H1 (cell line): Measurements from ENCODE around the gene TRMT10C. TPM values are rescaled to one million over a fixed set of nuclear protein-coding genes. Genes with fewer than 3 reads are reported as not detected.

ENCODE experiments used
- CTCF ChIA-PET: fragments of 300-600 bp; sonication (Branson Sonifier 250); formaldehyde crosslinking; loops from one replicate; lab custom pipeline; 2021; ENCODE audit not compliant: partially characterized antibody; lab: Charles Lee
- POLR2A ChIA-PET: fragments of 300-600 bp; sonication (Branson Sonifier 250); formaldehyde crosslinking; loops from one replicate; lab custom pipeline; 2021; ENCODE audit warnings: inconsistent platforms; ENCODE audit not compliant: partially characterized antibody; lab: Charles Lee
- DNase-seq, 2 experiments: peaks; one replicate each; pipeline versions ENCODE4 v3.0.0 to v3.0.0-alpha.2; 2010 to 2022; ENCODE audit warnings: low spot score in 2 of 2, low read depth in 1 of 2, mixed read lengths in 1 of 2
- FAIRE-seq: peaks from 2 replicates; lab custom pipeline; 2011; peaks lifted over from hg19 to GRCh38; lab: Jason Lieb, UNC
- H2AFZ ChIP-seq: 2 replicates; pipeline ENCODE4 v1.8.1; 2012; ENCODE audit warnings: low read length, inconsistent platforms
- H2AK5ac ChIP-seq: 2 replicates; pipeline ENCODE4 v1.6.1; 2013; ENCODE audit warnings: low read depth, low read length
- H2BK120ac ChIP-seq: replicated peaks from 2 replicates; pipeline ENCODE3; 2013; ENCODE audit warnings: low read depth, low read length, inconsistent platforms
- H2BK12ac ChIP-seq: 2 replicates; pipeline ENCODE4 v1.6.1; 2013; ENCODE audit warnings: low read depth, low read length
- H2BK15ac ChIP-seq: 2 replicates; pipeline ENCODE4 v1.6.1; 2013; ENCODE audit warnings: low read length
- H2BK20ac ChIP-seq: 2 replicates; pipeline ENCODE4 v1.6.1; 2013; ENCODE audit warnings: low read length
- H2BK5ac ChIP-seq: 2 replicates; pipeline ENCODE4 v1.6.1; 2013; ENCODE audit warnings: low read depth, low read length
- H3K14ac ChIP-seq: 2 replicates; pipeline ENCODE4 v1.6.1; 2013; ENCODE audit warnings: inconsistent platforms; ENCODE audit not compliant: insufficient read length
- H3K18ac ChIP-seq: 2 replicates; pipeline ENCODE4 v1.6.1; 2013; ENCODE audit warnings: low read length; ENCODE audit errors: extremely low read depth
- H3K23ac ChIP-seq: 2 replicates; pipeline ENCODE4 v1.6.1; 2013; ENCODE audit warnings: inconsistent platforms; ENCODE audit not compliant: insufficient read length
- H3K23me2 ChIP-seq: 2 replicates; pipeline ENCODE4 v1.6.1; 2013; ENCODE audit warnings: low read depth, low read length
- H3K27ac ChIP-seq: 2 replicates; pipeline ENCODE4 v1.6.1; 2011; ENCODE audit warnings: low read depth, low read length, inconsistent platforms
- H3K27me3 ChIP-seq, 4 experiments: replicated peaks in 1 of 4; 1 replicate in 1 of 4; 2 replicates in 3 of 4; pipeline versions ENCODE4 v1.6.1 to v1.8.1; 2011 to 2013; ENCODE audit warnings: low read length in 3 of 4, mild to moderate bottlenecking in 3 of 4, inconsistent platforms in 2 of 4, mixed read lengths in 2 of 4, moderate library complexity in 1 of 4; ENCODE audit not compliant: control insufficient read depth in 3 of 4, insufficient read depth in 3 of 4; ENCODE audit errors: extremely low read depth in 1 of 4
- H3K36me3 ChIP-seq, 4 experiments: 2 replicates each; pipeline versions ENCODE4 v1.6.1 to v1.8.1; 2011 to 2013; ENCODE audit warnings: mild to moderate bottlenecking in 4 of 4, low read length in 3 of 4, moderate library complexity in 2 of 4, control low read depth in 1 of 4, inconsistent platforms in 1 of 4; ENCODE audit not compliant: insufficient read depth in 4 of 4, control insufficient read depth in 2 of 4
- H3K4ac ChIP-seq: replicated peaks from 2 replicates; pipeline ENCODE3; 2013; ENCODE audit warnings: low read length, low read depth, mixed read lengths, inconsistent platforms; ENCODE audit not compliant: insufficient read length
- H3K4me1 ChIP-seq, 4 experiments: replicated peaks in 1 of 4; 1 replicate in 1 of 4; 2 replicates in 3 of 4; pipeline versions ENCODE4 v1.6.1 to v1.8.1; 2011 to 2013; ENCODE audit warnings: low read length in 3 of 4, inconsistent platforms in 2 of 4, mixed read lengths in 1 of 4; ENCODE audit not compliant: insufficient read depth in 4 of 4, control insufficient read depth in 3 of 4
- H3K4me2 ChIP-seq, 2 experiments: 2 replicates each; pipeline versions ENCODE4 v1.6.1 to v1.8.1; 2011 to 2013; ENCODE audit warnings: low read depth in 2 of 2, low read length in 2 of 2, control low read depth in 1 of 2, inconsistent platforms in 1 of 2, mild to moderate bottlenecking in 1 of 2; ENCODE audit not compliant: insufficient read depth in 1 of 2
- H3K4me3 ChIP-seq, 4 experiments: fragments of 200-600, 300-600 bp in 1 of 4; sonication (generic), shearing (Covaris generic), sonication (Bioruptor Twin) in 1 of 4; 2 replicates each; pipeline versions ENCODE4 v1.5.1 to v1.8.1; 2011 to 2016; ENCODE audit warnings: low read length in 4 of 4, low read depth in 3 of 4, control low read depth in 2 of 4, inconsistent platforms in 2 of 4, mild to moderate bottlenecking in 2 of 4, mixed read lengths in 1 of 4, moderate library complexity in 1 of 4; ENCODE audit not compliant: insufficient read depth in 2 of 4; ENCODE audit errors: extremely low read depth in 1 of 4
- H3K56ac ChIP-seq: replicated peaks from 2 replicates; pipeline ENCODE3; 2013; ENCODE audit warnings: low read depth, mild to moderate bottlenecking, mixed read lengths, low read length, inconsistent platforms; ENCODE audit not compliant: insufficient read length
- H3K79me1 ChIP-seq: 2 replicates; pipeline ENCODE4 v1.6.1; 2013; ENCODE audit warnings: low read depth, low read length, control low read depth
- H3K79me2 ChIP-seq, 2 experiments: 2 replicates each; pipeline versions ENCODE4 v1.6.1 to v1.8.1; 2012 to 2013; ENCODE audit warnings: low read length in 2 of 2, mild to moderate bottlenecking in 2 of 2, inconsistent platforms in 1 of 2; ENCODE audit not compliant: insufficient read depth in 2 of 2, control insufficient read depth in 1 of 2
- H3K9ac ChIP-seq, 4 experiments: replicated peaks in 1 of 4; 1 replicate in 1 of 4; 2 replicates in 3 of 4; pipeline versions ENCODE4 v1.6.1 to v1.8.1; 2011 to 2013; ENCODE audit warnings: low read depth in 3 of 4, low read length in 3 of 4, control low read depth in 2 of 4, mild to moderate bottlenecking in 2 of 4, moderate library complexity in 2 of 4, inconsistent platforms in 1 of 4; ENCODE audit errors: extremely low read depth in 1 of 4
- H3K9me3 ChIP-seq, 2 experiments: 2 replicates each; pipeline versions ENCODE4 v1.6.1 to v1.8.1; 2012 to 2013; ENCODE audit warnings: mild to moderate bottlenecking in 2 of 2, moderate library complexity in 2 of 2, control low read depth in 1 of 2, inconsistent platforms in 1 of 2, low read depth in 1 of 2, low read length in 1 of 2, mixed read lengths in 1 of 2; ENCODE audit not compliant: insufficient read depth in 2 of 2
- H4K20me1 ChIP-seq, 2 experiments: replicated peaks in 1 of 2; 2 replicates each; pipeline versions ENCODE3 to v1.8.1; 2011 to 2013; ENCODE audit warnings: inconsistent platforms in 2 of 2, low read length in 2 of 2, mild to moderate bottlenecking in 1 of 2; ENCODE audit not compliant: insufficient read depth in 2 of 2, control insufficient read depth in 1 of 2
- H4K5ac ChIP-seq: 2 replicates; pipeline ENCODE4 v1.6.1; 2013; ENCODE audit warnings: low read length, low read depth, mixed read lengths, inconsistent platforms; ENCODE audit not compliant: insufficient read length
- H4K8ac ChIP-seq: 2 replicates; pipeline ENCODE4 v1.8.0; 2013; ENCODE audit warnings: mild to moderate bottlenecking, moderate library complexity, low read length, inconsistent platforms; ENCODE audit not compliant: insufficient read depth; ENCODE audit errors: extremely low read depth
- H4K91ac ChIP-seq: replicated peaks from 2 replicates; pipeline ENCODE3; 2013; ENCODE audit warnings: low read length, mixed read lengths, inconsistent platforms; ENCODE audit not compliant: insufficient read length
- ASH2L ChIP-seq: fragments of 200-600, 300-600 bp; sonication (generic); IDR thresholded peaks from one replicate; pipeline ENCODE4 v1.7.1; 2017; ENCODE audit warnings: low read length
- BRCA1 ChIP-seq: IDR thresholded peaks from 2 replicates; pipeline ENCODE4 v1.6.1; 2012; ENCODE audit warnings: low read depth, low read length, improper control_type of control experiment
- CEBPB ChIP-seq: IDR thresholded peaks from 2 replicates; pipeline ENCODE4 v1.6.1; 2012; ENCODE audit warnings: low read depth, low read length
- CHD2 ChIP-seq: IDR thresholded peaks from 2 replicates; pipeline ENCODE4 v1.6.1; 2012; ENCODE audit warnings: low read length, improper control_type of control experiment
- CREB1 ChIP-seq: IDR thresholded peaks from 2 replicates; pipeline ENCODE4 v1.6.1; 2012; ENCODE audit warnings: inconsistent platforms
- GABPA ChIP-seq: IDR thresholded peaks from 2 replicates; pipeline ENCODE4 v1.6.1; 2011; ENCODE audit warnings: mild to moderate bottlenecking, low read length, moderate library complexity, borderline replicate concordance; ENCODE audit not compliant: insufficient read depth
- KDM4A ChIP-seq: IDR thresholded peaks from one replicate; pipeline ENCODE4 v1.7.1; 2012; ENCODE audit warnings: low read depth, mild to moderate bottlenecking, moderate library complexity, low read length, inconsistent platforms; ENCODE audit not compliant: severe bottlenecking
- NRF1 ChIP-seq: IDR thresholded peaks from 2 replicates; pipeline ENCODE4 v1.6.1; 2011; ENCODE audit warnings: mild to moderate bottlenecking, low read depth, low read length, improper control_type of control experiment
- POLR2AphosphoS5 ChIP-seq: IDR thresholded peaks from 2 replicates; pipeline ENCODE4 v1.6.1; 2011; ENCODE audit warnings: low read depth, low read length
- RXRA ChIP-seq: IDR thresholded peaks from 2 replicates; pipeline ENCODE4 v1.6.1; 2011; ENCODE audit warnings: low read depth, mild to moderate bottlenecking, low read length, moderate library complexity; ENCODE audit not compliant: insufficient read depth
- SIN3A ChIP-seq, 2 experiments: IDR thresholded peaks in 1 of 2; conservative IDR thresholded peaks in 1 of 2; 2 replicates each; pipeline ENCODE4 v1.6.1; 2011 to 2012; ENCODE audit warnings: low read length in 2 of 2, improper control_type of control experiment in 1 of 2, low read depth in 1 of 2, mild to moderate bottlenecking in 1 of 2
- TAF7 ChIP-seq: optimal IDR thresholded peaks from 2 replicates; pipeline ENCODE3; 2011; ENCODE audit warnings: low read depth, mild to moderate bottlenecking, inconsistent platforms, low read length, moderate library complexity, borderline replicate concordance
- USF2 ChIP-seq: IDR thresholded peaks from 2 replicates; pipeline ENCODE4 v1.6.1; 2011; ENCODE audit warnings: low read length, improper control_type of control experiment
- WGBS, 2 experiments: shearing (Covaris generic) in 1 of 2; methylation state at CpG; one replicate each; pipeline versions ENCODE4 v1.1.6 to v1.1.7; 2013 to 2015; ENCODE audit warnings: low lambda C conversion rate in 2 of 2, mixed read lengths in 2 of 2, inconsistent platforms in 1 of 2, low coverage in 1 of 2, missing lambda C conversion rate in 1 of 2; ENCODE audit not compliant: insufficient replicate concordance in 2 of 2, insufficient coverage in 1 of 2, insufficient read length in 1 of 2; ENCODE audit errors: extremely low coverage in 1 of 2, missing lambda C conversion rate in 1 of 2; 5-methylcytosine and 5-hydroxymethylcytosine counted together
- polyA plus RNA-seq, 7 experiments: library from polyadenylated mRNA; depleted of rRNA in 3 of 7; stranded (reverse) in 5 of 7; unstranded in 2 of 7; fragments of >200 nt in 5 of 7; fragments of 200-250 nt in 2 of 7; gene quantifications; 1 replicate in 5 of 7; 2 replicates in 1 of 7; 4 replicates in 1 of 7; pipeline versions ENCODE4 v1.2.1 to v1.2.3, GENCODE V29; 2011 to 2013; ENCODE audit warnings: missing spikeins in 2 of 7, mixed read lengths in 2 of 7
- total RNA-seq: library from RNA; stranded (reverse); fragmentation: NEBNext Ultra II Directional; extraction: Animal tissue kit (Norgen Biotek cat#: 25700); gene quantifications from 2 replicates; pipeline ENCODE4 v1.2.1, GENCODE V29; 2021
- TF ChIP-seq, protein P1 (sequence below): IDR thresholded peaks from 2 replicates; pipeline ENCODE4 v1.6.1; 2011; ENCODE audit warnings: low read depth, mild to moderate bottlenecking, low read length; ENCODE audit not compliant: insufficient read depth

Gene TRMT10C
- total and polyA plus RNA-seq, 2 of the 8 experiments (the other 6 are each of a cell fraction or from before 2014, with no cell fraction given) = 27.4 to 55.9 TPM

GRCh38 chr3:101611023-101611422, 49.4 kb downstream of the TRMT10C start:
- H3K4me1 ChIP-seq = no peaks in the 10 kb centered on the region
- H2AK5ac ChIP-seq = no peak overlapping the region
- ChIA-PET CTCF (no interaction called here), POLR2A (interaction anchor here (0.6 to 0.8 kb wide), 3 partner anchors 38 to 658 kb away, joined by 3 to 5 read pairs (median 4); no protein-coding TSS in a partner anchor)
- no peak for FAIRE-seq
- 82% methylated on average over 2 of the region's 2 CpGs; no CpG with 5 or more reads in 1 of the 2 experiments for whole genome bisulfite sequencing, 2 experiments
- H3K79me1 ChIP-seq = no peaks in the 10 kb centered on the region
- no peaks in the 10 kb centered on the region for H3K36me3 ChIP-seq
- H4K20me1 ChIP-seq = no peaks in the 10 kb centered on the region
- H3K18ac ChIP-seq = no peak overlapping the region
- no peak overlapping the region for H3K4ac ChIP-seq
- no peak overlapping the region for H3K4me3 ChIP-seq
- H2BK20ac ChIP-seq = no peak overlapping the region
- H4K91ac ChIP-seq = no peak overlapping the region
- H2BK5ac ChIP-seq = no peak overlapping the region
- H2BK120ac ChIP-seq = no peak overlapping the region
- DNase-seq = peak in 1 of 2 experiments; percentile 10
- no peaks in the 10 kb centered on the region for H3K27me3 ChIP-seq
- H4K8ac ChIP-seq = no peak overlapping the region
- H3K27ac ChIP-seq = no peak overlapping the region
- H3K23me2 ChIP-seq = no peaks in the 10 kb centered on the region
- H4K5ac ChIP-seq = no peak overlapping the region
- no peak overlapping the region for H2AFZ ChIP-seq
- no peak overlapping the region for H3K14ac ChIP-seq
- H3K9me3 ChIP-seq = no peaks in the 10 kb centered on the region
- no peak overlapping the region for H2BK15ac ChIP-seq
- no peak overlapping the region for H3K9ac ChIP-seq
- no peak overlapping the region for H3K23ac ChIP-seq
- no peaks in the 10 kb centered on the region for H3K79me2 ChIP-seq
- no peak overlapping the region for H2BK12ac ChIP-seq
- no peak overlapping the region for H3K4me2 ChIP-seq
- no peak overlapping the region for H3K56ac ChIP-seq
- TF ChIP-seq TAF7 (no peak), GABPA (no peak), NRF1 (no peak), BRCA1 (no peak), SIN3A (conservative IDR thresholded peaks at IDR 0.05 in 1 of 2, IDR thresholded peaks at IDR 0.05 in 1 of 2; ENCODE audit: low read depth in 1 of 2, low read length in 2 of 2) (no peak), ASH2L (no peak), CEBPB (no peak), KDM4A (no peak), POLR2AphosphoS5 (no peak), CHD2 (no peak), USF2 (no peak), RXRA (no peak), CREB1 (no peak)
- TF ChIP-seq, protein P1, sequence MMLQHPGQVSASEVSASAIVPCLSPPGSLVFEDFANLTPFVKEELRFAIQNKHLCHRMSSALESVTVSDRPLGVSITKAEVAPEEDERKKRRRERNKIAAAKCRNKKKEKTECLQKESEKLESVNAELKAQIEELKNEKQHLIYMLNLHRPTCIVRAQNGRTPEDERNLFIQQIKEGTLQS = no peak
